ENCODE measurements around the gene GNAO1. TPM values are rescaled to one million over a fixed set of nuclear protein-coding genes. Genes with fewer than 3 reads are reported as not detected.
"Not testable (repeated sequence)": the region's sequence is repeated elsewhere in the genome, so short reads cannot be mapped to it uniquely, and the experiment has no call there.

Gene GNAO1
- total RNA-seq, 1 donor from 2014 or later = 15.4 TPM

DNA sequence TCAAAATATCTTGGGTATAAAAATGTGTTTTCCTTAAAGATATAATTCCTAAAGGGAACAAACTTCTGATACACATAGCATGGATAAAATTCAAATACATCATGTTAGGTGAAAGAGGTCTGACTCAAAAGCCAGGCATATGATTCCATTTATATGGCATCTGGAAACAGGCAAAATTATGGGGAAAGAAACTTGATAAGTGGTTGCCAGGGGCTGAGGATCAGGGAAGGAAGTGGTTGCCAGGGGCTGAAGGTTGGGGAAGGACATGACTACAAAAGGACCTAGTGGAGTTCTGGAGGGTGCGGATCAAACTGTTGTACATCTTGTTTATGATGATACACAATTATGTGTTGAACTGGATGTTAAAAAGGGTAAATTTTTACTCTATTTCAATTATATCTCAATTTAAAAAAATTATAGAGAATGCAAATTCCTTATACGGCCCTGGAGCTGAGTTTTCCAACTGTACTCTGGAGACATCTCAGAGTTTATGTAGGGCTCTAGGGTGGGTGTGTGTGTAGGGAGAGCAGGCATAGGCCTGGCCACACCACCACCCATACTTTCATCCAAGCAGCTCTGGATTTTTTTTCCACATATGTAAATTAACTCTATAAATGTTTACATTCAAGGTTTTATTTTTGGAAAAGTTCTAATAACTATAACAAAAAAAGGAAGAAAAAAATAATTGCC is 179.0 kb downstream of the GNAO1 start:
- DNase-seq = no peak
- no peaks in the 10 kb centered on the region for H3K27me3 ChIP-seq (ENCODE audit: low read depth)
- H3K27ac ChIP-seq (replicated peaks) = peak overlapping the region; percentile 30
- peaks cover 20% of the 10 kb centered on the region for H3K4me1 ChIP-seq
- TF ChIP-seq, protein P1, sequence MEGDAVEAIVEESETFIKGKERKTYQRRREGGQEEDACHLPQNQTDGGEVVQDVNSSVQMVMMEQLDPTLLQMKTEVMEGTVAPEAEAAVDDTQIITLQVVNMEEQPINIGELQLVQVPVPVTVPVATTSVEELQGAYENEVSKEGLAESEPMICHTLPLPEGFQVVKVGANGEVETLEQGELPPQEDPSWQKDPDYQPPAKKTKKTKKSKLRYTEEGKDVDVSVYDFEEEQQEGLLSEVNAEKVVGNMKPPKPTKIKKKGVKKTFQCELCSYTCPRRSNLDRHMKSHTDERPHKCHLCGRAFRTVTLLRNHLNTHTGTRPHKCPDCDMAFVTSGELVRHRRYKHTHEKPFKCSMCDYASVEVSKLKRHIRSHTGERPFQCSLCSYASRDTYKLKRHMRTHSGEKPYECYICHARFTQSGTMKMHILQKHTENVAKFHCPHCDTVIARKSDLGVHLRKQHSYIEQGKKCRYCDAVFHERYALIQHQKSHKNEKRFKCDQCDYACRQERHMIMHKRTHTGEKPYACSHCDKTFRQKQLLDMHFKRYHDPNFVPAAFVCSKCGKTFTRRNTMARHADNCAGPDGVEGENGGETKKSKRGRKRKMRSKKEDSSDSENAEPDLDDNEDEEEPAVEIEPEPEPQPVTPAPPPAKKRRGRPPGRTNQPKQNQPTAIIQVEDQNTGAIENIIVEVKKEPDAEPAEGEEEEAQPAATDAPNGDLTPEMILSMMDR (IDR thresholded peaks at IDR 0.05; ENCODE audit: borderline replicate concordance) = no peak
- H3K4me3 ChIP-seq = no peak overlapping the region
- intact Hi-C loops (cut with micrococcal nuclease) = no loop called here
- H3K9me3 ChIP-seq (replicated peaks) = no peaks in the 10 kb centered on the region
- H3K36me3 ChIP-seq = peaks cover 45% of the 10 kb centered on the region

DNA sequence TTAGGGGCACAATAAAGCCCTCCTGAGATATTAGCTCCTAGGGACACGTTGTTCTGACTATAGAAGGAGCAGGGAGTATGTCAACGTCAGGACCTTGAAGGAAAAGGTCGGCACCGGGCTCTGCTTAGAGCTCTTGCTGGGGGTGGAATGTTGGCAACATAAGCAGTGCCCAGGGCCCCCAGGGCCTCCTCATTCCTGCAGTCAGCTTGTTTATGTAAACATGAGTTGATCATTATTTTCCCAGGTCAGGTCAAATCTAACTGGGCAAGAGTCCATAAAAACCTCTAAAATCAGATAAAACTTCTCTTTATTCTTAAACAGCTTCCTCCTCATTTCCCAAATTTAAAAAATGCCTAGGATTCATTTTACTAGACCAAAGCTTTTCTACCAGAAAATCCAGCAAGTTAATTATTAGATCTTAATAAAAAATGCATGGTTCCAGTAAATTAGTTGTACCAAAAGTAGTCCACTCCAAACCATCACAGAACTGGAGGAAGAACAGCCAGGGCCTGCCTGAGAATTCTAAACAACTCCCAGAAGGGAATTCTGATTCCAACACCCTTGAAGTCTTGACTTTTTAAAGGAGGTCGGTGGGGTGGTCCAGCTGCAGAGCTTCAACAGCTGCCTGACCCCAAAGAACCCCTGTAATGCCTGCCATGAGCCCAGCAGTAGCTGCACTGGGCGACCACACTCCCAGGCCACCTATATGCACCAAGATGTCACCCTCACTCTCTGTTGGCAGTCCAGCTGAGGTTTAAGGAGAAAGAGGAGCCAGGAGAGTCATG is 179.8 kb downstream of the GNAO1 start:
- Histone ChIP-seq H3K9me3 (replicated peaks) (no peaks in the 10 kb centered on the region), H3K4me3 (no peak overlapping the region), H3K27me3 (ENCODE audit: low read depth) (no peaks in the 10 kb centered on the region), H3K27ac (replicated peaks) (peak overlapping the region; percentile 30), H3K36me3 (peaks cover 38% of the 10 kb centered on the region), H3K4me1 (peaks cover 20% of the 10 kb centered on the region)
- TF ChIP-seq, protein P1 (IDR thresholded peaks at IDR 0.05; ENCODE audit: borderline replicate concordance) = no peak
- intact Hi-C loops (cut with micrococcal nuclease) = no loop called here
- no peak for DNase-seq

DNA sequence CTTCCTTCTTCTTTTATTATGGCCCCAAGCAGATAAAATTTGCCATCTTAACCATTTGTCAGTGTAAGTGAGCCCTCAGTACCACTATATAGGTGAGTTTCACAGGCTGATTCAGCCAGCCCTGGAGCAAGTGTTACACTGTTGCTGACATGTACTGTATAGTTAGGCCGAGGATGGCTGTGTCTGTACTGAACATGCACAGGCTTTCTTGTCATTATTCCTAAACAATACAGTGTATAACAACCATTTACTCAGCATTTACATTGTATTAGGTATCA is 180.3 kb downstream of the GNAO1 start:
- intact Hi-C loops (cut with micrococcal nuclease) = no loop called here
- TF ChIP-seq, protein P1 (IDR thresholded peaks at IDR 0.05; ENCODE audit: borderline replicate concordance) = no peak
- H3K4me3 ChIP-seq = no peak overlapping the region
- H3K4me1 ChIP-seq = peaks cover 20% of the 10 kb centered on the region
- peaks cover 34% of the 10 kb centered on the region for H3K36me3 ChIP-seq
- peak overlapping the region; percentile 30 for H3K27ac ChIP-seq (replicated peaks)
- no peaks in the 10 kb centered on the region for H3K27me3 ChIP-seq (ENCODE audit: low read depth)
- DNase-seq = no peak
- no peaks in the 10 kb centered on the region for H3K9me3 ChIP-seq (replicated peaks)

DNA sequence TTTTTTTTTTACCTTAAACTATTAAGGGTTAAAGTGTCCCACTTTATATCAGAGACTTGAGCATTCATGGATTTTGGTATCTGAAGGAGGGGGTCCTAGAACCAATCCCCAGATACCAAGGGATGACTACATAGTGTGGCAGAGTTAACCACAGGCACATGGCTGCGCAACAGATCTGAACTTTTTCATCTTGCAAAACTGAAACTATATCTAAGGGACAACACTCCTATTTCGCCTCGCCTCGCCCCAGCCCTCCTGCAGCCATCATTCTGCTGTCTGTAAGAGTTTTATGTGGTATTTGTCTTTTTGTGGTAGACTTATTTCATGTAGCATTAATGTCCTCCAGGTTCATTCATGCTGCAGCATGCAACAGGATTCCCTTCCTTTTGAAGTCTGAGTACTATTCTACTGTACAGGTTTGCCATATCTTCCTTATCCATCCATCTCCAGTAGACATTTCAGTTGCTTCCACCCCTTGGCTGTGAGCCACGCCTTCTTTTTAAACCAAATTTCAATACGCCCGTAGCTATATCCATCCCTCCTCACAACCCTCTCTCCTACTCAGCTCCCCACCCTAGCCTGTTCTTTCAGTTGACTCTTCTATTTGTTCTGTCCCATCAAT is 180.8 kb downstream of the GNAO1 start:
- Histone ChIP-seq H3K27me3 (ENCODE audit: low read depth) (no peaks in the 10 kb centered on the region), H3K4me3 (no peak overlapping the region), H3K36me3 (peaks cover 29% of the 10 kb centered on the region), H3K4me1 (peaks cover 20% of the 10 kb centered on the region), H3K9me3 (replicated peaks) (no peaks in the 10 kb centered on the region), H3K27ac (replicated peaks) (no peak overlapping the region)
- intact Hi-C loops (cut with micrococcal nuclease) = no loop called here
- no peak for DNase-seq
- TF ChIP-seq, protein P1 (IDR thresholded peaks at IDR 0.05; ENCODE audit: borderline replicate concordance) = no peak

DNA sequence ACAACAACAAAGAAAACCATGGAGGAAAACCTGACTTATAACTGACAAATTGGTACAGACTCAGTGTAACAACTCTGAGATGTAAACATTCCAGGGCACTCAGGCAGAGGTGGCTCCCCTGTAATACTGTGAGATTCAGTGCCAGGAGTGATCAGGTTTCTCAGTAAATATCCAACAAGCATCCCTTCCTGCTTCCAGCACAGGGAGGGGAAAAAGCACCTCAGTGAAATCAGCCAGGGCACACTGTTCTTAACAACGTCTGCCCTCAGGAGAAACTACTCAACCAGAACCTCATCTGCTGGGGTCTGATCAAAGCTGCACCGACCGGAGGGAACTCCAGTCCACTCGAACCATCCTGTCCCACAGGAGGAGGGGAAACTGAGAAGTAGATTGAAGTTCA is 181.7 kb downstream of the GNAO1 start:
- Histone ChIP-seq H3K27me3 (ENCODE audit: low read depth) (no peaks in the 10 kb centered on the region), H3K36me3 (peaks cover 20% of the 10 kb centered on the region), H3K4me3 (no peak overlapping the region), H3K27ac (replicated peaks) (no peak overlapping the region), H3K4me1 (peaks cover 20% of the 10 kb centered on the region), H3K9me3 (replicated peaks) (no peaks in the 10 kb centered on the region)
- TF ChIP-seq, protein P1 (IDR thresholded peaks at IDR 0.05; ENCODE audit: borderline replicate concordance) = no peak
- intact Hi-C loops (cut with micrococcal nuclease) = no loop called here
- no peak for DNase-seq

DNA sequence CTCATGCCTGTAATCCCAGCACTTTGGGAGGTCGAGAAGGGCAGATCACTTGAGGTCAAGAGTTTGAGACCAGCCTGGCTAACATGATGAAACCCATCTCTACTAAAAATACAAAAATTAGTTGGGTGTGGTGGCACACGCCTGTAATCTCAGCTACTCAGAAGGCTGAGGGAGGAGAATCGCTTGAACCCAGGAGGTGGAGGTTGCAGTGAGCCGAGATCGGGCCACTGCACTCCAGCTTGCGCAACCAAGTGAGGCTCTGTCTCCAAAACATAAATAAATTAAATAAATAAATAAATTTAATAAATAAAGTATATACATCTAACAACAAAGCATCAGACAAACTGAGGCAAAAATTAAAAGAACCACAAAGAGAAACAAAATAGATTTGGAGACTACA is 184.5 kb downstream of the GNAO1 start:
- H3K27ac ChIP-seq (replicated peaks); intact Hi-C loops (cut with micrococcal nuclease); DNase-seq; H3K27me3 ChIP-seq (ENCODE audit: low read depth); H3K4me3 ChIP-seq: not testable (repeated sequence)
- Histone ChIP-seq H3K36me3 (peaks cover 28% of the 10 kb centered on the region), H3K9me3 (replicated peaks) (peaks cover 11% of the 10 kb centered on the region), H3K4me1 (peaks cover 10% of the 10 kb centered on the region)

DNA sequence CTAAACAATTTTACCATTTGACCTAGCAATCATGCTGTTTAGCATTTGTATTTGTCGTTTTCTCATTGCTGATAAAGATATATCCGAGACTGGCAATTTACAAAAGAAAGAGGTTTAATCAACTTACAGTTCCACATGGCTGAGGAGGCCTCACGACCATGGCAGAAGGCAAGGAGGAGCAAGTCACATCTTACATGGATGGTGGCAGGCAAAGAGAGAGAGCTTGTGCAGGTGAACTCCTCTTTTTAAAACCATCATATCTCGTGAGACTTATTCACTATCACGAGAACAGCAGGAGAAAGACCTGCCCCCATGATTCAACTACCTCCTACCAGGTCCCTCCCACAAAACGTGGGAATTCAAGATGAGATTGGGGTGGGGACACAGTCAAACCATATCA is 187.8 kb downstream of the GNAO1 start:
- H3K9me3 ChIP-seq (replicated peaks) = peaks cover 25% of the 10 kb centered on the region
- peaks cover 55% of the 10 kb centered on the region for H3K36me3 ChIP-seq
- DNase-seq; H3K4me1 ChIP-seq; H3K27me3 ChIP-seq (ENCODE audit: low read depth); H3K27ac ChIP-seq (replicated peaks); H3K4me3 ChIP-seq; intact Hi-C loops (cut with micrococcal nuclease): not testable (repeated sequence)

DNA sequence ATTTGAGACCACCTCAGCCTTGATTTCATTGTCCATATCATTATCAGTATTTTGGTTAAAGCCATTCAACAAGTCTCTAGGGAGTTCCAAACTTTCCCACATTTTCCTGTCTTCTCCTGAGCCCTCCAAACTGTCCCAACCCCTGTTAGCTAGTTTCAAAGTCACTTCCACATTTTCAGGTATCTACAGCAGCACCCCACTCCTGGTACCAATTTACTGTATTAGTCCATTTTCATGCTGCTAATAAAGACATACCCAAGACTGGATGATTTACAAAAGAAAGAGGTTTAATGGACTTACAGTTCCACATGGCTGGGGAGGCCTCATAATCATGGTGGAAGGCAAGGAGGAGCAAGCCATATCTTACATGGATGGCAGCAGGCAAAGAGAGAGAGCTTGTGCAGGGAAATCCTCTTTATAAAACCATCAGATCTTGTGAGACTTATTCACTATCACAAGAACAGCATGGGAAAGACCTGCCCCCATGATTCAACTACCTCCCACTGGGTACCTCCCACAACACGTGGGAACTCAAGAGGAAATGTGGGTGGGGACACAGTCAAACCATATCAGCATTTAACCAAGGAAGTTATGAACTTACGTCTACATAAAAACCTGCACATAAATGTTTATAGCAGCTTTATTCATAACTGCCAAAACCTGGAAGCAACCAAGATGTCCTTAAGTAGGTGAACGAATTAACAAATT is 189.6 kb downstream of the GNAO1 start:
- H3K4me3 ChIP-seq; H3K27me3 ChIP-seq (ENCODE audit: low read depth); DNase-seq; H3K4me1 ChIP-seq; H3K27ac ChIP-seq (replicated peaks); intact Hi-C loops (cut with micrococcal nuclease): not testable (repeated sequence)
- H3K36me3 ChIP-seq = peaks cover 74% of the 10 kb centered on the region
- H3K9me3 ChIP-seq (replicated peaks) = peaks cover 25% of the 10 kb centered on the region

All from left ventricle myocardium inferior (tissue), 1 donor.